ENCODE measurements around the gene PAN3. TPM values are rescaled to one million over a fixed set of nuclear protein-coding genes. Genes with fewer than 3 reads are reported as not detected.

Gene PAN3
- total RNA-seq, 1 donor from 2014 or later = 50.1 TPM

GRCh38 chr13:28173793-28174192 lies 35.4 kb downstream of the PAN3 start:
- Histone ChIP-seq H3K4me2 (no peak overlapping the region), H3F3A (ENCODE audit: low read depth) (no peaks in the 10 kb centered on the region), H3K4me3 (no peak overlapping the region), H3K4me1 (peaks cover 12% of the 10 kb centered on the region), H3K27me3 (no peaks in the 10 kb centered on the region), H3K27ac (no peak overlapping the region), H3K9ac (no peak overlapping the region), H3K79me2 (ENCODE audit: low read depth) (peaks cover 81% of the 10 kb centered on the region), H2AFZ (replicated peaks) (no peak overlapping the region), H3K9me3 (ENCODE audit: low read depth) (no peaks in the 10 kb centered on the region), H3K36me3 (peaks cover 11% of the 10 kb centered on the region), H4K20me1 (ENCODE audit: low read depth) (peaks cover 8% of the 10 kb centered on the region)
- Mint-ChIP-seq H3K27me3 (ENCODE audit: insufficient read depth, low read depth) (peaks cover 2% of the 10 kb centered on the region), H3K4me3 (no peak overlapping the region), H3K27ac (no peak overlapping the region), H3K4me1 (peaks cover 7% of the 10 kb centered on the region), H3K9me3 (peaks cover 9% of the 10 kb centered on the region), H3K36me3 (peaks cover 24% of the 10 kb centered on the region)
- TF ChIP-seq EZH2 (IDR thresholded peaks at IDR 0.05) = no peak
- no peak for DNase-seq (ENCODE audit: low spot score)

- Histone ChIP-seq H2AFZ (replicated peaks) (no peak overlapping the region), H3K79me2 (ENCODE audit: low read depth) (peaks cover 46% of the 10 kb centered on the region), H3K4me1 (peaks cover 12% of the 10 kb centered on the region), H3K27ac (no peak overlapping the region), H3K4me3 (no peak overlapping the region), H4K20me1 (ENCODE audit: low read depth) (peaks cover 6% of the 10 kb centered on the region), H3K4me2 (no peak overlapping the region), H3K9ac (no peak overlapping the region), H3F3A (ENCODE audit: low read depth) (no peaks in the 10 kb centered on the region), H3K27me3 (no peaks in the 10 kb centered on the region), H3K36me3 (peaks cover 11% of the 10 kb centered on the region), H3K9me3 (ENCODE audit: low read depth) (no peaks in the 10 kb centered on the region)
- H3K4me3 Mint-ChIP-seq = no peak overlapping the region
- H3K27me3 Mint-ChIP-seq (ENCODE audit: insufficient read depth, low read depth) = no peaks in the 10 kb centered on the region
- peaks cover 16% of the 10 kb centered on the region for H3K36me3 Mint-ChIP-seq
- no peaks in the 10 kb centered on the region for H3K9me3 Mint-ChIP-seq
- no peak for DNase-seq (ENCODE audit: low spot score)
- no peaks in the 10 kb centered on the region for H3K4me1 Mint-ChIP-seq
- no peak overlapping the region for H3K27ac Mint-ChIP-seq
- TF ChIP-seq CTCF (IDR thresholded peaks at IDR 0.05) = no peak
- no peak for TF ChIP-seq EZH2phosphoT487 (IDR thresholded peaks at IDR 0.05)
- no peak for TF ChIP-seq EZH2 (IDR thresholded peaks at IDR 0.05)
Measured at GRCh38 chr13:28177327-28177726, 39.0 kb downstream of the PAN3 start.

GRCh38 chr13:28177877-28178276 lies 39.5 kb downstream of the PAN3 start:
- Histone ChIP-seq H3K79me2 (ENCODE audit: low read depth) (peaks cover 44% of the 10 kb centered on the region), H3K4me2 (no peak overlapping the region), H3K27me3 (no peaks in the 10 kb centered on the region), H4K20me1 (ENCODE audit: low read depth) (peaks cover 6% of the 10 kb centered on the region), H2AFZ (replicated peaks) (no peak overlapping the region), H3F3A (ENCODE audit: low read depth) (no peaks in the 10 kb centered on the region), H3K4me1 (peaks cover 13% of the 10 kb centered on the region), H3K27ac (no peak overlapping the region), H3K9ac (no peak overlapping the region), H3K36me3 (peaks cover 11% of the 10 kb centered on the region), H3K4me3 (no peak overlapping the region), H3K9me3 (ENCODE audit: low read depth) (no peaks in the 10 kb centered on the region)
- TF ChIP-seq EZH2 (IDR thresholded peaks at IDR 0.05) = no peak
- no peak for TF ChIP-seq CTCF (IDR thresholded peaks at IDR 0.05)
- no peak for TF ChIP-seq EZH2phosphoT487 (IDR thresholded peaks at IDR 0.05)
- H3K27me3 Mint-ChIP-seq (ENCODE audit: insufficient read depth, low read depth) = no peaks in the 10 kb centered on the region
- H3K36me3 Mint-ChIP-seq = peaks cover 11% of the 10 kb centered on the region
- no peaks in the 10 kb centered on the region for H3K9me3 Mint-ChIP-seq
- no peak for DNase-seq (ENCODE audit: low spot score)
- no peaks in the 10 kb centered on the region for H3K4me1 Mint-ChIP-seq
- H3K27ac Mint-ChIP-seq = no peak overlapping the region
- H3K4me3 Mint-ChIP-seq = no peak overlapping the region

DNA sequence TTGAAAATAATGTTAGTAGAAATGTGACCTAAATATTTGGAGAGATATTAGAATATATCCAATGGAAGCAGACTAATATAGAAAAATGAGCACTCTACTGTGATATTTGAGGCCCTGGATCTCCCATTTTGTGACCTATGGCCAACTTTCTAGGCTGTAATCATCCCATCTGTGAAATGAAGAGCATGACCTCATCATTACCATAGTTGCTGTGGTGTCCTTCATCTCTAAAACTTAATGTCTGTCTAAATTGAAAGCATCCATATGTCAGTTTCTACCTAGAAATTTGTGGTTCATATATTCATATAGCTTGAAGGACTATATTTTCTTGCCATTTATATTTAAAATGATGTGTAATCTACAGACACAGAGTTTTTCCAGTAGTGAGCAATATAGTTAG lies 41.6 kb downstream of the PAN3 start:
- peaks cover 11% of the 10 kb centered on the region for H3K36me3 ChIP-seq
- no peak for TF ChIP-seq CTCF (IDR thresholded peaks at IDR 0.05)
- no peak for TF ChIP-seq EZH2phosphoT487 (IDR thresholded peaks at IDR 0.05)
- H3K4me1 ChIP-seq = peaks cover 17% of the 10 kb centered on the region
- no peak overlapping the region for H3K27ac ChIP-seq
- no peak overlapping the region for H3K4me3 Mint-ChIP-seq
- DNase-seq (ENCODE audit: low spot score) = no peak
- H3K79me2 ChIP-seq (ENCODE audit: low read depth) = peaks cover 43% of the 10 kb centered on the region
- H3K4me3 ChIP-seq = no peak overlapping the region
- H3F3A ChIP-seq (ENCODE audit: low read depth) = no peaks in the 10 kb centered on the region
- no peak overlapping the region for H2AFZ ChIP-seq (replicated peaks)
- no peaks in the 10 kb centered on the region for H3K27me3 Mint-ChIP-seq (ENCODE audit: insufficient read depth, low read depth)
- peaks cover 6% of the 10 kb centered on the region for H3K36me3 Mint-ChIP-seq
- no peaks in the 10 kb centered on the region for H3K4me1 Mint-ChIP-seq
- no peak overlapping the region for H3K9ac ChIP-seq
- no peaks in the 10 kb centered on the region for H3K9me3 ChIP-seq (ENCODE audit: low read depth)
- no peak overlapping the region for H3K27ac Mint-ChIP-seq
- peaks cover 17% of the 10 kb centered on the region for H4K20me1 ChIP-seq (ENCODE audit: low read depth)
- H3K9me3 Mint-ChIP-seq = no peaks in the 10 kb centered on the region
- H3K4me2 ChIP-seq = no peak overlapping the region
- H3K27me3 ChIP-seq = no peaks in the 10 kb centered on the region

All from neural progenitor cell (in vitro differentiated cells).